Measurements from ENCODE around the gene CENPM. TPM values are rescaled to one million over a fixed set of nuclear protein-coding genes. Genes with fewer than 3 reads are reported as not detected.

The CENPM gene, protein sequence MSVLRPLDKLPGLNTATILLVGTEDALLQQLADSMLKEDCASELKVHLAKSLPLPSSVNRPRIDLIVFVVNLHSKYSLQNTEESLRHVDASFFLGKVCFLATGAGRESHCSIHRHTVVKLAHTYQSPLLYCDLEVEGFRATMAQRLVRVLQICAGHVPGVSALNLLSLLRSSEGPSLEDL
- total RNA-seq: 10 to 100 TPM; 26.9 to 28.3 TPM
- total RNA-seq: 3.0 to 18.3 reads per million in 2 donors

DNA sequence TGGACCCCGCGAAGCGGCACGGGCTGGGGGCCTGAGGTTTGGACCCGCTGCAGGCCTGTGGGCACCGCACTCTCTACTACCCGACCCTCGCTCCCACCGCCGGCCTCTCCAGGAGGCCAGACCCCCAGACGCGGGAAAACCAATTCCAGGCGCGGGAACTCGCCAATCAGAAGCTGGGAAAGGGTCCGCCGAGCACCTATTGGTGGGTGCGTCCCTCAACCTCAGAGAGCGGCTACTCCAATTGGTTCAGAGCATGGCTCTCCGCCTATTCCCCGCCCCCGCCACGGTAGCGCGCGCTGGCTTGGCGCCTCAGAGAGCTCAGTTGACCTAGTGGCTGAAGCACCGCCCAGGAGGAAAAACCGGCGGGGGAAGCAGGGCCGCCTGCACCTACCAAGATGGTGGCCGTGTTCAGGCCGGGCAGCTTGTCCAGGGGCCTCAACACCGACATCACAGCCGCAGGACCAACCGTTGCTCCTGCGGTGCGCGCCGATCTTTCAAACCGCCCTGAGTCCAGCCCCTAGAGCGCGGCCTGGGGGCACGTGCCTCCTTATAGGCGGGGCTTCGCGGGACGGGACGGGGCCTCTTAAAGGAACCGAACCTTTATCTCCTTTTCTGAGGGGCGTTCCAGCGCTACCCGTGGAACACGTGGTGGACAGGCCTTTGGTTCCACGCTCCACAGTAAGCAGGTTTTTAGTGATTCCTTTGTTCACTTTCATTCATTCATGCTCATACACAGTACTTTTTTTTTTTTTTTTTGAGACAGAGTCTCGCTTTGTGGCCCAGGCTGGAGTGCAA is at the start of gene CENPM:
CENPM (minus strand) TSS at position 524 of the 795 bp plus-strand sequence; CDS start at position 448, 76 bp downstream.
- H3K9me3 ChIP-seq (ENCODE audit: control insufficient read depth, low read length, poor library complexity, severe bottlenecking): no peaks in the 10 kb centered on the region
- no peaks in the 10 kb centered on the region for H3K27me3 Mint-ChIP-seq
- peak within 1 kb of the TSS; percentile 78 for H3K27ac Mint-ChIP-seq
- DNase-seq: peak; percentile 75 to 79 (median 78)
- peak within 1 kb of the TSS; percentile 91 for H3K4me3 Mint-ChIP-seq
- peaks cover 14% of the 10 kb centered on the region for H3K4me1 Mint-ChIP-seq
- ATAC-seq: peak; percentile 96
- no peaks in the 10 kb centered on the region for H3K36me3 Mint-ChIP-seq (ENCODE audit: low read depth)

DNA sequence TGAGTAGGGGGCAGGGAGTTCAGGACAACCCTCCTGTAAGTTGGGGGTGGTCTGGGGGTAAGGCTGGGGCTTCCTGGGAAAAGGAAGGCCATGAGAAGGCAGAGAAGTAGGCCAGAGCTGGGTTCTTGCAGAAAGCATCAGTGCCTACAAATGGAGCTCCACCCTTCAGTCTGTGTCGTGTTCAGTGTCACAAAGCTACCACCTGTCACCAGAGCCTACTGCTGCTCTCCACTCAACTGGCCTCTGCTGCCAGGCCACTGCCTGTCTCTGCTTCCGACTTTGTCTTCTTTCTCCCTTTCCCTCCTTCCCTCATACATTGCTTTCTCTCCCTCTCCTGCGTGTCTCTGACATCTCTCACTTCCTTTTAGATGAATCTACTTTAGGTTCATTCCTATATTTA is 48.3 kb upstream of the CENPM start:
- H3K27me3 Mint-ChIP-seq: no peaks in the 10 kb centered on the region
- no peak overlapping the region for H3K4me3 Mint-ChIP-seq
- no peaks in the 10 kb centered on the region for H3K9me3 ChIP-seq (ENCODE audit: control insufficient read depth, low read length, poor library complexity, severe bottlenecking)
- no peaks in the 10 kb centered on the region for H3K36me3 Mint-ChIP-seq (ENCODE audit: low read depth)
- peaks cover 9% of the 10 kb centered on the region for H3K4me1 Mint-ChIP-seq
- DNase-seq (no peak), ATAC-seq (no peak)
- no peak overlapping the region for H3K27ac Mint-ChIP-seq

DNA sequence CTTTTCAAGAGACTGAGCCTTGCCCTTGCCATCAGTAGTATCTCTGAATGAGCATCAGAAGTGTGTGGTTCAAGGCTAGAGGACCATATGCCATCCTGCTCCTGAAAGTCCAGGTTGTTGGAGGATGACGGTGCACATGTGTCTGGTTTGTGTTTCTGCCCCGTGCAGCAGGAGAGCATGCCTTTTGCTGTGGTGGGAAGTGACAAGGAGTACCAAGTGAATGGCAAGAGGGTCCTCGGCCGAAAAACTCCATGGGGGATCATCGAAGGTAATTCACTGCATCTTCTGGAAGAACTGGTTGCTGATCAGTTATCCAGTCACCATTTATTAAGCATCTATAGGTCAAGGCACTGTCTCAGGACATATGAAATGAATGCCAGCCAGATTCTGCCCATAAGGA is 45.5 kb upstream of the CENPM start:
- H3K4me1 Mint-ChIP-seq: peaks cover 5% of the 10 kb centered on the region
- DNase-seq (no peak), ATAC-seq (no peak)
- H3K27me3 Mint-ChIP-seq: peaks cover 7% of the 10 kb centered on the region
- no peaks in the 10 kb centered on the region for H3K36me3 Mint-ChIP-seq (ENCODE audit: low read depth)
- peak overlapping the region; percentile 5 for H3K4me3 Mint-ChIP-seq
- H3K9me3 ChIP-seq (ENCODE audit: control insufficient read depth, low read length, poor library complexity, severe bottlenecking): no peaks in the 10 kb centered on the region
- no peak overlapping the region for H3K27ac Mint-ChIP-seq

DNA sequence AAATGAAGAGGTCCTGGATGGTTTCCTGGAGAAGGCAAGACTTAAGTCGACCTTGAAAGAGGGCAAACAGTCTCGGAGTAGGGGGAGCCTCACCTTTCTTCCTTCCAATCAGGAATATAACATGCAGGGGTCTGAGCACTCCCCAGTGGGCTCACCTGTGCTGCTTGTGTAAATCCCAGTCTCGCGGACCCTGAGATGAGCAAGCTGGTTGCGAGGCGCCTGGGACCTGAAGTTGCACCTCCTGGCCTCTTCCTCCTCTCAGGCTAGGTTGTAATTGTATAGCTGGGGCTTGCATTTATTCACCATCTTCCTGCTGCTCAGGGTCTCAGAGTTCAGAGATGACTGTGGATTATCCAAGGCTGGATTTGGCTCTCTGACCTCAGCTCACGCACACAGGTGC is 44.2 kb upstream of the CENPM start:
- no peak for ATAC-seq
- Mint-ChIP-seq H3K36me3 (ENCODE audit: low read depth) (no peaks in the 10 kb centered on the region), H3K4me1 (peaks cover 6% of the 10 kb centered on the region), H3K4me3 (no peak overlapping the region), H3K27ac (no peak overlapping the region), H3K27me3 (peaks cover 10% of the 10 kb centered on the region)
- no peak for DNase-seq
- no peaks in the 10 kb centered on the region for H3K9me3 ChIP-seq (ENCODE audit: control insufficient read depth, low read length, poor library complexity, severe bottlenecking)

DNA sequence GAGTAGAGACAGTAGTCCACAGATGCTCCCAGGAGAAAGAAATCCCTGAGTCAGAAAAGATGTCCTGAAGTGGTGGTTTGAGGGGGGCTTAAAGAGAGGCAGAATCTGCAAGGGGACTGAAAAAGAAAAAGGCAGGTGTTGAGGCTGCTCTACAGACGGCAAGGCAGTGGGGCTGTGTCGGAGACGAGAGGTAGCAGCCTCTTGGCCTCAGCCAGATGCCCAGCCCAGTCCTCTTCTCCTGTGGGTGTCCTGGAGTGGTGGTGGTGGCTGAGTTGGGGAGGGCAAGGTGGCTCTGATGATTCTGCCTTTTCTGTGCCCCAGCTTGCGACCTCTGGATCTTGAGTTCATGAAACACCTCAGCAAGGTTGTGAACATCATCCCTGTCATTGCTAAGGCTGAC is 42.3 kb upstream of the CENPM start:
- Mint-ChIP-seq H3K27ac (no peak overlapping the region), H3K4me1 (peaks cover 7% of the 10 kb centered on the region), H3K27me3 (peaks cover 10% of the 10 kb centered on the region), H3K36me3 (ENCODE audit: low read depth) (no peaks in the 10 kb centered on the region), H3K4me3 (no peak overlapping the region)
- DNase-seq: no peak
- ATAC-seq: no peak
- H3K9me3 ChIP-seq (ENCODE audit: control insufficient read depth, low read length, poor library complexity, severe bottlenecking): no peaks in the 10 kb centered on the region

DNA sequence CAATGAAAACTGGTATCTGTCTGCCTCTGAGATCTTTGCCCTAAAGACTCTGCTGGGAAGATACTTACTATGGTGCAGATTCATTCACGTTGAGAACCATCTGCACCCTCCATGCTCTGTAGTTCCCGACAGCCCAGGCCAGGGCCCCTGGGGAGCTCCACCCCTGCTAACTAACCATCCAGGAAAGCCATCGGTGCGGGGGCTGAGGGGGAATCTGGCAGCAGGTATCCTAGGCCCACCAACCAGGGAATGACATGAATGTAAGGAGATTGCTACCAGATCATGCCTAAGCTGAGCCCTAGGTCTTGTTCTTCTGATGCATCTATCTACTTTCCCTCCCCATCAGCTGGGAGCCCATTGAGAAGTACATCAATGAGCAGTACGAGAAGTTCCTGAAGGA is 40.3 kb upstream of the CENPM start:
- Mint-ChIP-seq H3K36me3 (ENCODE audit: low read depth) (no peaks in the 10 kb centered on the region), H3K27ac (no peak overlapping the region), H3K27me3 (peaks cover 10% of the 10 kb centered on the region), H3K4me3 (no peak overlapping the region), H3K4me1 (peaks cover 7% of the 10 kb centered on the region)
- no peak for DNase-seq
- H3K9me3 ChIP-seq (ENCODE audit: control insufficient read depth, low read length, poor library complexity, severe bottlenecking): no peaks in the 10 kb centered on the region
- no peak for ATAC-seq

DNA sequence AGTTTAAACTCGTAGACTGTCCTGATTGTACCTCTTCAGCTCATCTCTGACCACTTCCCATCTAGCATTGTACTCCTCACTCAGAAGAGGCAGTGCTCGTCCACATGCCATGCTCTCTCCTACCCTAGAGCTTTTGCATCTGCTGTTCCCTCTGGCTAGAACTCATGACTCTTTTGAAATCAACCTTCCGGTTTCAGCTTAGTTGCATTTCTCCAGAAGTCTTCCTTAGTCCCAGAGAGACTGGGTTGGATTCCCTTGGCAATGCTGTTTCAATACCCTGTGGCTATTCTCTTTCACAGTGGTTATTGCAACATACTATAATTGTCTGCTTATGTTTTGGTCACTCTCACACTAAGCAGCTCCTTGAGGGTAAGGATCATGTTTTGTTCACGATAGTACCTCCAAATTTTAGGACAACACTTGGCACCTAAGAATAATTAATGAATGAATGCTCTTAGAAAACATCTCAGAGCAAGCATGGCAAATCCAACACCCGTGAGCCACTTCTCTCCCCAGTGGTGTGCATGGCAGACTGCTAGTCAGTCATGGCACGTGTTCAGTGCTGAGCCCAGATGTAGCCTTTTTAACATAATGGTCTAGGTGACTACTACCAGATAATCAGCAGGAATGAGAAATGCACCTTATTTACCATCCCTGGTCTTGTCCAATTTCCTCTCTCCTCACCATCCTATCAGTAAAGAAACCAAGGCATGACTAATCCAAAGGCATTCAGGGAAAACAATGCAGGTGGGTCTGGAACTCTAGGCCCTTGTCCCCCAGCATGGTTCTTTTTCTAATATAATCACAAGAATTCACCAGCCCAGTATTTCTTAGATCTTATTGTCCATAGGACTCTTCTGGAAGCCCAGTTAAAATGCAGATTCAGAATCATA is 36.8 kb upstream of the CENPM start:
- H3K9me3 ChIP-seq (ENCODE audit: control insufficient read depth, low read length, poor library complexity, severe bottlenecking): no peaks in the 10 kb centered on the region
- no peak for ATAC-seq
- DNase-seq: no peak
- H3K27ac Mint-ChIP-seq: no peak overlapping the region
- H3K4me1 Mint-ChIP-seq: peaks cover 7% of the 10 kb centered on the region
- no peak overlapping the region for H3K4me3 Mint-ChIP-seq
- peaks cover 14% of the 10 kb centered on the region for H3K27me3 Mint-ChIP-seq
- no peaks in the 10 kb centered on the region for H3K36me3 Mint-ChIP-seq (ENCODE audit: low read depth)

DNA sequence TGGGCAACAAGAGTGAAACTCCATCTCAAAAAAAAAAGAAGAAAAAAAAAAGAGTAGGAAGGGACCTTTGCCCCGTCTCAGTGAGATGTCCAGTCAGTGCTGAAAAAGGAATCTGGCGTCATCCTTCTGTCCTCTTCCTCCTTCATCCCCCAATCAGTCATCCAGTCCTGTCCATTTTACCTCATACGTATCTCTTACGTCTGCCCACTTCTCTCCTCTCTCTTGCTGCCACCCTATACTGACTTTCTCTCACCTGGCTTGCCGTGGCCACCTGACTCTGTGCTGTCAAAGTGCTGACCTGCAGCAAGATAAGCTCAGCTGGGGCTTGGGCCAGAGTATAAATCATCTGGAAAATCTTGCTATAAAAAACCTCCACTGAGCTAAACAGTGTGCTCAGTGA is 35.9 kb upstream of the CENPM start:
- H3K27ac Mint-ChIP-seq: no peak overlapping the region
- H3K4me1 Mint-ChIP-seq: peaks cover 4% of the 10 kb centered on the region
- DNase-seq (no peak), ATAC-seq (no peak)
- no peaks in the 10 kb centered on the region for H3K36me3 Mint-ChIP-seq (ENCODE audit: low read depth)
- H3K9me3 ChIP-seq (ENCODE audit: control insufficient read depth, low read length, poor library complexity, severe bottlenecking): no peaks in the 10 kb centered on the region
- peaks cover 11% of the 10 kb centered on the region for H3K27me3 Mint-ChIP-seq
- no peak overlapping the region for H3K4me3 Mint-ChIP-seq

DNA sequence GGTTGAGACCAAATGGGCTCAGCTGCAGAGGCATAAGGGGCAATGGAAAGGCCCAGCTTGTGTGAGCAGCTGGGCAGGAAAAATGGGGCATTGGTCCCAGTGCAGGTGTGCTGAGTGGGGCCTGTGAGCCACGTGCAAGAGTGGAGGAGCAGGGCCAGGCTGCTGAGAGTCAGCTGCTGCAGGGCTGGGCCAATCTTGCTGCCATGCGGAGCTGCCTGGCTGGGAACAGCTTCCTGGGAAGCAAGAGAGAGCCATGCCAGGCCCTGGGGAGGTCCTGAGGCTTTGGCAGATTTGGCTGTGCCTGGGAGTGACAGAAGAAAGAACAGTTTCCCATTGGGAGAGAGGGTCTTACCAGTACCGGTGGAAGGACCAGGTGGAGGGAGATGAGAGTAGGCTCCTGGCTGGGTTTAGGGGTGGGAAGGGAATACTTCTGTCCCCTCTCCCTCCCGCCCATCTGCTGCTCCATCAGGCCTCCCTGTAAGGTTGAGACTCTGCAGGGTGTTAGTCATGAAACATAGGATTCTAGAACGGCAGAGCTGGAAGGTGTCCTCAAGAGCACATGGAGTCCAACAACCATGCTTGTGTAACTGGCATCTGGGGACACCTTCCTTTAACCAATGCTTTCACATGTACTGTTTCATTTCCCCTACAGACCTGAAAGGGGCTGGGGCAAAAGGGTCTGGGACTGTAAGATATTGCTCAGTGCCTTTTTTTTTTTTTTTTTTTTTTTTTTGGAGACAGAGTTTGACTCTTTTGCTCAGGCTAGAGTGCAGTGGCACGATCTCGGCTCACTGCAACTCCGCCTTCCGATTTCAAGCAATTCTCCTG is 32.7 kb upstream of the CENPM start:
- Mint-ChIP-seq H3K27ac (no peak overlapping the region), H3K27me3 (peaks cover 17% of the 10 kb centered on the region), H3K36me3 (ENCODE audit: low read depth) (no peaks in the 10 kb centered on the region), H3K4me3 (no peak overlapping the region), H3K4me1 (peaks cover 4% of the 10 kb centered on the region)
- H3K9me3 ChIP-seq (ENCODE audit: control insufficient read depth, low read length, poor library complexity, severe bottlenecking): no peaks in the 10 kb centered on the region
- DNase-seq: no peak
- no peak for ATAC-seq

DNA sequence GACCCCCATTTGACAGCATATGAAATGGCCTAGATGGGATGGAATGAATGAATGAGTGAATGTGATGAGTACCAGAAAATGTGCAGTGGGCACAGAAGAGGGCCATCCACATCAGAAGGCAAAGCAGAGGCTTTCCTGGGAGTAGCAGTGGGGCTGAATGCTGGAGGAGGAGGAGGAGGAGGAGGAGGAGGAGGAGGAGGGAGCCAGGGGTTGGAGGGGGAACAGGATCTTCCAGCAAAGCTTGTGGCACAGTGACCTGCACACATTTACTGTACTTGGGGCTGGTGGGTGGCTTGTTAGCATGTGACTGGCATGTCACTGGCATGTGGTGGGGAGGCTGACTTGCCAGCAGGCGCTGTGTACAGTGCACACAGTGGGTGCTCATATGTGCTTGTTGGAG is 31.8 kb upstream of the CENPM start:
- no peaks in the 10 kb centered on the region for H3K36me3 Mint-ChIP-seq (ENCODE audit: low read depth)
- no peaks in the 10 kb centered on the region for H3K9me3 ChIP-seq (ENCODE audit: control insufficient read depth, low read length, poor library complexity, severe bottlenecking)
- ATAC-seq (no peak), DNase-seq (no peak)
- H3K27ac Mint-ChIP-seq: no peak overlapping the region
- peaks cover 4% of the 10 kb centered on the region for H3K4me1 Mint-ChIP-seq
- H3K27me3 Mint-ChIP-seq: peaks cover 17% of the 10 kb centered on the region
- no peak overlapping the region for H3K4me3 Mint-ChIP-seq

DNA sequence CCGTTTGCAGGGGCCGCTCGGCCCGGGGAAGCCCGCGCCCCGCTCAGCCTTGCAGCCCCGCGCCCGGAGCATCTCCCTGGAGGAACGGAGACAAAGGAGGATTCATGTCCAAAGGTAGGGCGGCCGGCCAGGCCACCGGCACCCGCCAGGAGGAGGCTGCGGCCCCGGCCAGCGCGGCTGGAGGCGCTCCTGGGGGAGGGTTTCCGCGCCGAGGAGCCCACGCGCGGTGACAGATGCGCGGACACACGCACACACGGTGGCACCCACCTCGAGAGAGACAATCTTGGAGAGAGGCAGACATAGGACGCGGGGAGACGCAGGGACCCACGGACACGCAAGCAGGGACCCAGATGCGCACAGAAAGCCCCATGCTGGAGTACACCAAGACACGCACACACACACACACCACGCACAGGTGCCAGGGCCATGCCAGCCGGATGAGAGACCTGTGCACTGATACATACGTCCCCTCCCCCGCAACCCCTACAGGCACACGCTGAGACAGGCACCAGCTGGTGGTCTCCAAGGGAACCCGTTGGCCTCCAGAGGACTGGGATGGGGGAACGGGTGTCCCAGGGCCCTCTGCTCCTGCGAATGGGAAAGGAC is 30.1 kb upstream of the CENPM start:
- ATAC-seq: peak; percentile 46
- peaks cover 4% of the 10 kb centered on the region for H3K4me1 Mint-ChIP-seq
- H3K36me3 Mint-ChIP-seq (ENCODE audit: low read depth): no peaks in the 10 kb centered on the region
- peak overlapping the region; percentile 71 for H3K4me3 Mint-ChIP-seq
- DNase-seq: no peak
- no peaks in the 10 kb centered on the region for H3K9me3 ChIP-seq (ENCODE audit: control insufficient read depth, low read length, poor library complexity, severe bottlenecking)
- no peak overlapping the region for H3K27ac Mint-ChIP-seq
- H3K27me3 Mint-ChIP-seq: peaks cover 30% of the 10 kb centered on the region

DNA sequence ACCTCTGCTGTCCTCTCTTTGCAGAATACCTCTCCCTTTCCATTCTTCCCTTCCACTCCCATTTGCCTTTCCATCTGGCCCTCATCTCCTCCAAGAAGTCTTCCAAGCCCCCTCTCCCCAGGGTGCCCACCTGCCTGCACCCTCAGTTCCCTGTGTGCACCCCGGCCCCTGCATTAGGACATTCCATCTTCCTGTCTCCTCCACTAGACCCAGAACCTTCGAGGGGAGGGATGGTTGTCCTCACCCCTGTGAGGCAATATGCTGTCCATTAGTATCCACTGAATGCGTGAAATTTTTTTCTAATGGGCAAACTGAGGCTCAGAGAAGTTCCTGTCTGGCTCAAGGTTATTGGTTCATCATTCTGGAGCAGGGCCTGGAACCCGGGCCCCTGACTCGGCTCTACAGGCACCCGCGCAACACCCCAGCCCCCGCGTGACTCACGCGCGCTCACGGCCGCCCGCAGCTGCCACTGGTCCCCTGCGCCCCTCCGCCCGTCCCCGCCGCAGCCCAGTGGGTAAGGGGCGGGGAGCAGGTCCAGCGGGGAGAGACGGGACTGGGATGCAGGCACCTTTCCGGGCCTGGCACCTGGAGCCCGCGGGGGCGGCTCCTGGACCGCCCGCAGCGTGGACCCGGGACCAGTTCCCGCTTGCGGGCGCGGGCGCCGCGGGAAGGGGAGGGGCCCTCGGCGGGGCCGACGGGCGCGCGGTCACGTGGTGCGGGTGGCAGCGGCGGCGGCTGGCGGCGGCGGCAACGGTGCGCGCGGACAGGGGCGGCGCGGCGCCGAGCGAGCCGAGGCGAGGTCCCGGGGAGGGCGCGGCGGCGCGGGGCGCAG is 29.3 kb upstream of the CENPM start:
- Mint-ChIP-seq H3K27me3 (peaks cover 37% of the 10 kb centered on the region), H3K27ac (no peak overlapping the region), H3K4me1 (peaks cover 4% of the 10 kb centered on the region), H3K36me3 (ENCODE audit: low read depth) (no peaks in the 10 kb centered on the region), H3K4me3 (peak overlapping the region; percentile 82)
- ATAC-seq: peak; percentile 84
- H3K9me3 ChIP-seq (ENCODE audit: control insufficient read depth, low read length, poor library complexity, severe bottlenecking): no peaks in the 10 kb centered on the region
- peak; percentile 35 to 53 (median 38) for DNase-seq
